Rectal smooth muscle tissue (tissue), 1 donor: ENCODE results near the gene UBXN4.

Experiments used
- H3K27ac ChIP-seq: one replicate; pipeline ENCODE4 v1.7.0; 2013; ENCODE audit warnings: low read depth, low read length, inconsistent platforms
- H3K27me3 ChIP-seq: one replicate; pipeline ENCODE4 v1.7.0; 2013; ENCODE audit warnings: low read length; ENCODE audit not compliant: control insufficient read depth, insufficient read depth
- H3K36me3 ChIP-seq: one replicate; pipeline ENCODE4 v1.7.0; 2013; ENCODE audit warnings: low read length; ENCODE audit not compliant: control insufficient read depth, insufficient read depth
- H3K4me1 ChIP-seq: one replicate; pipeline ENCODE4 v1.7.0; 2013; ENCODE audit warnings: low read length; ENCODE audit not compliant: control insufficient read depth, insufficient read depth
- H3K4me3 ChIP-seq: one replicate; pipeline ENCODE4 v1.7.0; 2013; ENCODE audit warnings: low read length
- H3K9ac ChIP-seq: one replicate; pipeline ENCODE4 v1.7.0; 2013; ENCODE audit warnings: low read length

UBXN4 gene

GRCh38 chr2:135818937-135819610, 77.4 kb downstream of the UBXN4 start:
- Histone ChIP-seq H3K36me3 (no peaks in the 10 kb centered on the region), H3K27ac (no peak overlapping the region), H3K4me1 (no peaks in the 10 kb centered on the region), H3K9ac (no peak overlapping the region), H3K27me3 (no peaks in the 10 kb centered on the region), H3K4me3 (no peak overlapping the region)

DNA sequence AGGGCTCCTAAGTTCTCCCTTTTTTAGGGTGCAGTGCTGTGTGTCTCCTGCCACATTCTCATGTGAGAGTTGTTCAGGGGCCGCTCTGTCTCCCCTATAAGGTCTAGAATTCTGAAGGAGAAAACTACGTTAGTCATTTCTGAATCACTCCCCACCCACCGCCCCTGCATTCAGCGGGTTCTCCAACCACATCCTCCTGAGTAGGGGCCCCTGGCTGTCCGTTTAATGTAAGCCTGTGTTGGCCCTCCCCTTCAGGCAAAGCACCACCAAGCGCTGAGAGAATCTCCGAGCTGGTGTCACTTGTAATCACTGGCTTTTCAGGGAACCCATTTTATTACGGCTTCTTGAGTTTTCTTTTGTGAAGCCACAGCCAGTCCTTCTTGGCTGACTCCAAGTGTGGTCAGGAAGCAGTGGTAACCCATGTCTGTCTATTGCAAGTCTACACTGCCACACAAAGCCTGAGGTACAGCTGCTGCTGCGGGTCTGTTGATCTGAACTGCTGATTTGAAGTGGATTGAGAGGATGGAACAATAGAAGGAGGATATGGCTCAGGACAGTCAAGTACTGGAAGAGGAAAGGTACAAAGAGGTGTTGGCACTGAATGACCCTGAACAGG, 78.5 kb downstream of the UBXN4 start:
- H3K4me1 ChIP-seq = no peaks in the 10 kb centered on the region
- no peaks in the 10 kb centered on the region for H3K36me3 ChIP-seq
- no peaks in the 10 kb centered on the region for H3K27me3 ChIP-seq
- H3K4me3 ChIP-seq = no peak overlapping the region
- H3K9ac ChIP-seq = no peak overlapping the region
- no peak overlapping the region for H3K27ac ChIP-seq

DNA sequence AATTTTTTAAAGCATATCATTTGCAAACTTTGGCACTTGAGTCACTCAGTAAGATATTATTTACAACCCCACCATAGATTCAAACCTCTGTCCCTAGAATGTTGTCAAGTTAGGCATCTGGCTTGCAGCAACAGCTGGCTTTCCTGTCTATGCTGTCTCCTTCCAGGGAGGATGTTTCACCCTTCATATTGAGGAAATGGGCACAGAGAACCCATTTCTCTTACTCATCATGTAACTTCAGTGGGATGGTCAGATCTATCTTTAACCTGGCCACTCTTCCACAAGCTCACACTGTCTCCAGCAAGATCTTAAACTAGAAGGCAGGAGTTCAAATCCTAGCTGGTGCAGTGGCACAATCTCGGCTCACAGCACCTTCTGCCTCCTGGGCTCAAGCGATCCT, 79.5 kb downstream of the UBXN4 start:
- Histone ChIP-seq H3K4me1 (no peaks in the 10 kb centered on the region), H3K27me3 (no peaks in the 10 kb centered on the region), H3K36me3 (no peaks in the 10 kb centered on the region), H3K27ac (no peak overlapping the region), H3K9ac (no peak overlapping the region), H3K4me3 (no peak overlapping the region)

DNA sequence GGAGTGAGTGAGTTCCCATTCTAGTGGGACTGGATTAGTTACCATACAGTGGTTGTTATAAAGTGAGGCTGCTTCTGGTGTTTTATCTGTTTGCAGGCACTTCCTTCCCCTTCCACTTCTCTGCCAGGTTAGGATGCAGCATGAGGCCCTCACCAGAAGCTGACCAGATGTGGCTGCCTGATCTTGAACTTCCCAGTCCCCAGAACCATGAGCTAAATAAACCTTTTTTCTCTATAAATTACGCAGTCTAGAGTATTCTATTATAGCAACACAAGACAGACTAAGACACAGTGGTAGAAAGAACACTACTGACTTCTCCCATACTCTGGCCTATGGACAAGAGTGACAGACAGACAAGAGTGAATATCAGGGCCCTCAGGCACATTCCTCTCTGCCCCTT, 81.2 kb downstream of the UBXN4 start:
- Histone ChIP-seq H3K27me3 (no peaks in the 10 kb centered on the region), H3K4me3 (no peak overlapping the region), H3K27ac (no peak overlapping the region), H3K9ac (no peak overlapping the region), H3K4me1 (no peaks in the 10 kb centered on the region), H3K36me3 (no peaks in the 10 kb centered on the region)

- Histone ChIP-seq H3K9ac (no peak overlapping the region), H3K27ac (no peak overlapping the region), H3K36me3 (no peaks in the 10 kb centered on the region), H3K27me3 (no peaks in the 10 kb centered on the region), H3K4me3 (no peak overlapping the region), H3K4me1 (no peaks in the 10 kb centered on the region)
Observed at GRCh38 chr2:135825131-135825530, 83.5 kb downstream of the UBXN4 start.

DNA sequence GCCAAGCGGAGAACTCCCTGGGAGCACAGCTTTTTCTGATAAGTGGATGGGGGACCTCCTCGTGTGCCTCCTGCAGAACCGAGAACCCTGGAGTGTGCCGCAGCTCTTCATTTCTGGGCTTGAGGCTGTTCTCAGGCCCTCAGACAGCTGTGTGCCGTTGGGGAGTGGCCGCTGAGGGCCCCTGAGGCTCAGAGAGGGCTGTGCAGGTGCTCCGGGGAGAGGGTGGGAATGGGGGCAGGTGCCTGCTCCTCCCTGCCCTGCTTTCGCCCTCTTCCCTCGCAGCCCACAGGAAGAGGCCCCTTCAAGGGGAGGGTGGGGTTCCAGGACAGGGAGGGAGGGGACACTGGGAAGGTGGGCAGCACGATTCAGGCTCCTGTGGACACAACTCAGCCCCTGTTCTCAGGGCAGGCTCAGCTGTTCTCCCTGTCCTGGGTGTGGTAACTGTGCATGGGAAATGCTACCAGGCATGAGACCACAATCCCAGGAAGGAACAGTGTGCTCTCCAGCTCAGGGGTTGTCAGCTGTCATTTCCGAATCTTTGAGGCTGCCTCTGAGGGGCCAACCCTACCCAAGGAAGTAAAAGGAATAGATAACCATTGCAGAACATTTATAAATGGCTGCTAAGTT, 84.0 kb downstream of the UBXN4 start:
- H3K9ac ChIP-seq = no peak overlapping the region
- no peaks in the 10 kb centered on the region for H3K27me3 ChIP-seq
- H3K4me1 ChIP-seq = no peaks in the 10 kb centered on the region
- H3K4me3 ChIP-seq = no peak overlapping the region
- H3K27ac ChIP-seq = no peak overlapping the region
- no peaks in the 10 kb centered on the region for H3K36me3 ChIP-seq

DNA sequence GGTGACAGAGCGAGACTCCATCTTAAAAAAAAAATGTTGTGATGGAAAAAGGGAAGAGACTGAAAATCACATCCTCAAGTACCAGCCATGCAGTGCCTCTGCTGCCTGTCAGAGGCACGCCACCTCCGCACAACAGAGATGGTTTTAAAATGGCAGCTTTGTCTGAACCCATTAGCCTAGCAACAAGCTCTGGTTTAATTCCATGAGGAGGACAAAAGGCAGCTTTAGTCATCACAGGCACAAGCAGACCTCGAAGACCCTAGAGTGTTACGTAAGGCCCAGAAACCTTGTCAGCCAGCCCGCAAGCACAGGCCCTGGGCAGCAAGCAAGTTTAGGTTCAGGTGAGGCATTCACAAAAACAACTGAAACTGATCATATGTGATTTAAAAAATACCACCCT, 84.9 kb downstream of the UBXN4 start:
- no peaks in the 10 kb centered on the region for H3K27me3 ChIP-seq
- no peak overlapping the region for H3K9ac ChIP-seq
- no peak overlapping the region for H3K27ac ChIP-seq

GRCh38 chr2:135829378-135830135, 87.9 kb downstream of the UBXN4 start:
- H3K4me1 ChIP-seq = no peaks in the 10 kb centered on the region
- no peak overlapping the region for H3K4me3 ChIP-seq
- no peak overlapping the region for H3K27ac ChIP-seq
- H3K27me3 ChIP-seq = no peaks in the 10 kb centered on the region
- H3K36me3 ChIP-seq = no peaks in the 10 kb centered on the region
- H3K9ac ChIP-seq = no peak overlapping the region

More for the DNA sequence above, 84.9 kb downstream of the UBXN4 start:
- Histone ChIP-seq H3K36me3 (no peaks in the 10 kb centered on the region), H3K4me3 (no peak overlapping the region), H3K4me1 (no peaks in the 10 kb centered on the region)

DNA sequence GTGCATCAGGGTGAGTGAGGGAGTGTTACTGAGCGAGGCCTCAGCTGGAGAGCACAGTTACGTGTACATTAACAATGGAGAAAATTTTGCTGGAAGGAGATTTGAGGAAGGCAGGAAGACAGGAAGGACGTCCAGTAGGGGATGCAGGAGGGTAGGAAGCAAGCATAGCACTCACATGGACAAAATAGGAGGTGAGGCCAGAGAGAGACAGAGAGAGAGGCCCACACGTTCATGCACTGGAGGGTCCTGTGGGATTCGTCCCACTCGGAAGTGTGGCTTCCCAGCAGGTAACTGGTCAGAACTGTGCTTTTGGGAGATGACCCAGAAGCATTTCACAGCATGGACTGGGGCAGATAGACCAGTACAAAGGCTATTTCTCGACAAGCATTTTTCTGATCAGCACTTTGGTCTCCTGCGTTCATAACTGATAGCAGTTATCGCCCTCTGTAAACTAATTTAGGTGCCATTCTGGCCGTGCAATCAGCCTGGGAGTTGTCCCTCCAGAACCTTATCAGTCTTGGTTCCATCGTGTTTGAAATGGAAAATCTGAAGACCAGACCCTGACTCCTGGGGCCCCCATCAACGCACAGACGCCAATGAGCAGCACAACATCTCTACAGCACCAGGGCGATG, 89.6 kb downstream of the UBXN4 start:
- H3K27ac ChIP-seq = no peak overlapping the region
- H3K9ac ChIP-seq = no peak overlapping the region
- H3K4me1 ChIP-seq = no peaks in the 10 kb centered on the region

DNA sequence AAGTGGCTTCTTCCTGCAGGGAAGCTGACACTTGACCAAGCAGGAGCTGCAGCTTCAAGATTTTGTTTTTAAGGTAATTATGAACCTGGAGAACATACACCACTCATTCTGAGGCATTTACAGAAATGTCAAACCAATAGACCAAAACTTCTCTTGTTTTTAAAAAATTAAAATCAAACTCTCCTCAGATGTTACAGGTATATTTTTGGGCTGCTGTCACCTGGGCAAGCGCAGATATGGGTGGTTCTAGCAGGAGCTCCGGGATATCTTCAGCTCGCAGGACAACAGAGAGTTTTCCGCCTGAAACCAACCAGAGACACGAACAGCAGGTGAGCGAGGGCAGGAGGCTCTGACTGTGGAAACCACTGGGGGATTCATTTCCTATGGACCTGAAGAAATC, 91.2 kb downstream of the UBXN4 start:
- Histone ChIP-seq H3K27ac (no peak overlapping the region), H3K4me1 (no peaks in the 10 kb centered on the region), H3K4me3 (no peak overlapping the region), H3K9ac (no peak overlapping the region), H3K36me3 (no peaks in the 10 kb centered on the region), H3K27me3 (no peaks in the 10 kb centered on the region)

More for the DNA sequence above, 89.6 kb downstream of the UBXN4 start:
- Histone ChIP-seq H3K4me3 (no peak overlapping the region), H3K36me3 (no peaks in the 10 kb centered on the region), H3K27me3 (no peaks in the 10 kb centered on the region)
